HG03108 (cell line): ENCODE measurements around the gene GPR158.

ENCODE experiments used
- ATAC-seq: cut with Tn5 transposase; IDR thresholded peaks from one replicate; pipeline ENCODE4 v1.9.1; 2021; ENCODE audit warnings: moderate library complexity; ENCODE audit not compliant: unreplicated experiment

Gene GPR158

DNA sequence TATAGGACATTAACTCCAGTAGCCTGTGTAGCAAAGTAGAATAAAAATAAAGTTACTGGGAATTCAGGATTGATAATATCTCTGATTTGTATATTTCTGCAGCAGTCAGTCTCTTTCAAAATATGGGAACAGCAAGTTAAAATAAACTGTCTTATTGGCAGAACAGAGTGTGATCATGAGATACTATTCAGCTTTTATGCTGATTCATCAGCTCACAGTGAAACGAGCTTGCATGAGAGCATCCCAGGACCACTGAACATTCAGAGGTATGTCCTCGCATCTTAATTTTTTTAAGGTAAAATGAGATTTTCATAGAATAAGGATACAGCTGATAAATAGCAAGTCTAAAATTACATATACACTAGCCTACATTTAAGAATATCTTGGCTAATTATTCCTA is 476.7 kb downstream of the GPR158 start:
- ATAC-seq: no peak
